GM12878 (cell line): ENCODE results near the gene EPHB1. TPM values are rescaled to one million over a fixed set of nuclear protein-coding genes. Genes with fewer than 3 reads are reported as not detected.
A peak's percentile ranks its signal among the peaks of the same experiment; 100 is the strongest.

Source experiments
- ASH2L ChIP-seq: fragments of 300-600, 200-600 bp; sonication (generic); IDR thresholded peaks from 2 replicates; pipeline ENCODE4 v1.6.1; 2017; ENCODE audit warnings: low read depth, mild to moderate bottlenecking, borderline replicate concordance
- ATF2 ChIP-seq: IDR thresholded peaks from 2 replicates; pipeline ENCODE4 v1.6.1; 2012; ENCODE audit warnings: low read length, inconsistent platforms
- CHD1 ChIP-seq: IDR thresholded peaks from 2 replicates; pipeline ENCODE4 v1.6.1; 2012; ENCODE audit warnings: low read depth, low read length, improper control_type of control experiment
- CHD2 ChIP-seq: IDR thresholded peaks from 2 replicates; pipeline ENCODE4 v1.6.1; 2011; ENCODE audit warnings: low read depth, low read length, improper control_type of control experiment, borderline replicate concordance
- CHD4 ChIP-seq: fragments of 200-600 bp; sonication (generic); IDR thresholded peaks from 2 replicates; pipeline ENCODE4 v1.6.1; 2016; ENCODE audit warnings: mild to moderate bottlenecking
- CREB1 ChIP-seq: IDR thresholded peaks from 2 replicates; pipeline ENCODE4 v1.6.1; 2012; ENCODE audit warnings: low read depth, mild to moderate bottlenecking, inconsistent platforms
- DPF2 ChIP-seq: fragments of 450-650 bp; IDR thresholded peaks from 2 replicates; pipeline ENCODE4 v1.6.1; 2017; ENCODE audit warnings: mild to moderate bottlenecking
- HDGF ChIP-seq: fragments of 450-650 bp; IDR thresholded peaks from 2 replicates; pipeline ENCODE4 v1.6.1; 2016; ENCODE audit warnings: antibody characterized with exemption
- LARP7 ChIP-seq: fragments of 450-650 bp; IDR thresholded peaks from 2 replicates; pipeline ENCODE4 v1.6.1; 2017; ENCODE audit warnings: mild to moderate bottlenecking
- NR2C2 ChIP-seq: IDR thresholded peaks from 2 replicates; pipeline ENCODE4 v1.6.1; 2011; ENCODE audit warnings: borderline replicate concordance, low read depth; ENCODE audit not compliant: control insufficient read depth, insufficient read length
- PAX5 ChIP-seq: IDR thresholded peaks from 2 replicates; pipeline ENCODE4 v1.6.1; 2011; ENCODE audit warnings: low read depth, low read length, borderline replicate concordance
- POLR2A ChIP-seq: IDR thresholded peaks from 2 replicates; pipeline ENCODE4 v1.6.1; 2011; ENCODE audit warnings: low read depth, mild to moderate bottlenecking, low read length
- SIX5 ChIP-seq: IDR thresholded peaks from 2 replicates; pipeline ENCODE4 v1.6.1; 2011; ENCODE audit warnings: mild to moderate bottlenecking, low read depth, low read length, moderate library complexity; ENCODE audit not compliant: severe bottlenecking
- SMAD1 ChIP-seq: fragments of 450-650 bp; IDR thresholded peaks from 2 replicates; pipeline ENCODE4 v1.6.1; 2018; ENCODE audit warnings: mild to moderate bottlenecking, low read depth; ENCODE audit not compliant: partially characterized antibody
- SMC3 ChIP-seq: IDR thresholded peaks from 2 replicates; pipeline ENCODE4 v1.6.1; 2011; ENCODE audit warnings: low read length, improper control_type of control experiment, borderline replicate concordance
- SREBF1 ChIP-seq: IDR thresholded peaks from 2 replicates; pipeline ENCODE4 v1.6.1; 2012; ENCODE audit warnings: mild to moderate bottlenecking, low read length
- TBL1XR1 ChIP-seq: IDR thresholded peaks from 2 replicates; pipeline ENCODE4 v1.6.1; 2012; ENCODE audit warnings: low read depth, low read length, improper control_type of control experiment
- WRNIP1 ChIP-seq: IDR thresholded peaks from 2 replicates; pipeline ENCODE4 v1.6.1; 2011; ENCODE audit warnings: low read depth, low read length, improper control_type of control experiment, borderline replicate concordance
- YY1 ChIP-seq: IDR thresholded peaks from 2 replicates; pipeline ENCODE4 v1.6.1; 2011; ENCODE audit warnings: low read depth, mild to moderate bottlenecking, low read length
- ZBTB4 ChIP-seq: fragments of 450-650 bp; formaldehyde crosslinking; IDR thresholded peaks from 2 replicates; pipeline ENCODE4 v1.4.0; 2022; ENCODE audit warnings: mild to moderate bottlenecking, moderate library complexity
- ZNF384 ChIP-seq: IDR thresholded peaks from 2 replicates; pipeline ENCODE4 v1.6.1; 2012; ENCODE audit warnings: low read depth, mild to moderate bottlenecking, low read length, improper control_type of control experiment, borderline replicate concordance
- ZNF622 ChIP-seq: fragments of 450-650 bp; IDR thresholded peaks from 2 replicates; pipeline ENCODE4 v1.6.1; 2017; ENCODE audit warnings: mild to moderate bottlenecking, inconsistent platforms
- ZZZ3 ChIP-seq: IDR thresholded peaks from 2 replicates; pipeline ENCODE4 v1.6.1; 2011; ENCODE audit warnings: low read depth; ENCODE audit not compliant: control insufficient read depth, insufficient read length
- polyA plus RNA-seq, 11 experiments: library from polyadenylated mRNA; depleted of rRNA in 4 of 11; unstranded in 6 of 11; stranded (reverse) in 5 of 11; fragments of >200 nt; fragmentation: Nextera tagmentation in 4 of 11; fragmentation: Illumina TruSeq in 1 of 11; extraction: Ambion mirVana in 4 of 11; extraction: Trizol in 1 of 11; gene quantifications; 1 replicate in 1 of 11; 2 replicates in 10 of 11; pipeline versions ENCODE4 v1.2.1 to v1.2.3, GENCODE V29; 2011 to 2016; ENCODE audit warnings: inconsistent platforms in 2 of 11, missing spikeins in 2 of 11, low read depth in 1 of 11
- total RNA-seq, 4 experiments: library from RNA; depleted of rRNA in 3 of 4; stranded (reverse); fragments of >200 nt in 3 of 4; fragmentation: Illumina TruSeq in 1 of 4; extraction: Trizol in 1 of 4; gene quantifications; 2 replicates each; pipeline versions ENCODE4 v1.2.1 to v1.2.3, GENCODE V29; 2013 to 2021

Gene EPHB1
- total and polyA plus RNA-seq, 10 of the 15 experiments (the other 5 are each of a cell fraction or from before 2014, with no cell fraction given): 0.33 to 23.8 (median 1.2) TPM

GRCh38 chr3:135240426-135240825 is 445.4 kb downstream of the EPHB1 start (continued):
- TF ChIP-seq ZBTB4 (CRISPR knock-in tag) (no peak), NR2C2 (no peak), ASH2L (no peak), CHD1 (no peak), CHD4 (no peak), LARP7 (no peak), DPF2 (no peak), SREBF1 (no peak), ZZZ3 (no peak), ZNF622 (no peak), SIX5 (no peak), CHD2 (no peak), WRNIP1 (no peak), CREB1 (no peak), PAX5 (peak; percentile 89), YY1 (0 out of 2 replicates have a peak, but pooled peaks have one; percentile 17), HDGF (no peak), SMAD1 (no peak), ZNF384 (no peak), TBL1XR1 (no peak), SMC3 (peak; percentile 42), ATF2 (no peak), POLR2A (no peak)
